ENCODE data around the gene AP1M1.

DNA sequence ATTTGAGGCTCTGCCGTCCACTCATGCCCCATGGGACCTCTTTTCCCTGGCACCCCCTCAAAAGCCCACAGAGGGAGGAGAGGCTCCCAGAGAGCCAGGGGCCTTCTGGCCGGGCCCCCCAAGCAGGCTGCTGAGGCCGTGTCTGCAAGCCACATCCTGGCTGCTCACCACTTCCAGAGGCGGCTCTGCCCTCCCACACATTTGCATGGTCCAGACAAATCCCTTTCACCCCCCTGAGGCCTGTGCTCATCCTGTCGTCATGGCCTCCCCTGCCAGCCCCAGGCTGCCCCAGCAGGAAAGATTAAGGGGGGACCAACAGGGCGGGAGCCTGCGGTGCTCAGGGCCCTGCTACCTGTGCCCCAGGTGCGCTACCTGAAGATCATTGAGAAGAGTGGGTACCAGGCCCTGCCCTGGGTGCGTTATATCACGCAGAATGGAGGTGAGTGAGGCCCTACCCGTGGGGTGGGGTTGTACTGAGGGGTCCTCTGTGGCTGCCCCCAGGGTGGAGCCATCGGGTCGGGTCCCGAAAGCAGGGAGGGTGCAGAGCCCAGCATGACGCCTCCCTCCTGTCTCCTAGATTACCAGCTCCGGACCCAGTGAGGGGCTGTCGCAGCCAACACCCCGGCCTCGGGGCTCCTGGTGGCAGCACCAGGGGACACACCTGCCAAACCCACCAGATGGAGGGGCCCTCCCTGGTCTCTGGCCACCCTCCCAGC lies 36.3 kb downstream of the AP1M1 start:
- TF ChIP-seq, protein P1, sequence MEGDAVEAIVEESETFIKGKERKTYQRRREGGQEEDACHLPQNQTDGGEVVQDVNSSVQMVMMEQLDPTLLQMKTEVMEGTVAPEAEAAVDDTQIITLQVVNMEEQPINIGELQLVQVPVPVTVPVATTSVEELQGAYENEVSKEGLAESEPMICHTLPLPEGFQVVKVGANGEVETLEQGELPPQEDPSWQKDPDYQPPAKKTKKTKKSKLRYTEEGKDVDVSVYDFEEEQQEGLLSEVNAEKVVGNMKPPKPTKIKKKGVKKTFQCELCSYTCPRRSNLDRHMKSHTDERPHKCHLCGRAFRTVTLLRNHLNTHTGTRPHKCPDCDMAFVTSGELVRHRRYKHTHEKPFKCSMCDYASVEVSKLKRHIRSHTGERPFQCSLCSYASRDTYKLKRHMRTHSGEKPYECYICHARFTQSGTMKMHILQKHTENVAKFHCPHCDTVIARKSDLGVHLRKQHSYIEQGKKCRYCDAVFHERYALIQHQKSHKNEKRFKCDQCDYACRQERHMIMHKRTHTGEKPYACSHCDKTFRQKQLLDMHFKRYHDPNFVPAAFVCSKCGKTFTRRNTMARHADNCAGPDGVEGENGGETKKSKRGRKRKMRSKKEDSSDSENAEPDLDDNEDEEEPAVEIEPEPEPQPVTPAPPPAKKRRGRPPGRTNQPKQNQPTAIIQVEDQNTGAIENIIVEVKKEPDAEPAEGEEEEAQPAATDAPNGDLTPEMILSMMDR (IDR thresholded peaks at IDR 0.05), result no peak
- no peak for TF ChIP-seq POLR2A (IDR thresholded peaks at IDR 0.05)

Data from heart left ventricle (tissue), 13 donors.